SH-SY5Y (cell line): Measurements from ENCODE around the gene EPHB2.

Experiments
- GATA2 ChIP-seq: IDR thresholded peaks from 2 replicates; pipeline ENCODE4 v1.6.1; 2011; ENCODE audit warnings: mild to moderate bottlenecking, low read depth, low read length
- GATA3 ChIP-seq: IDR thresholded peaks from 2 replicates; pipeline ENCODE4 v1.6.1; 2011; ENCODE audit warnings: low read depth, mild to moderate bottlenecking, low read length, moderate library complexity

GRCh38 chr1:22957066-22957465 is 246.4 kb downstream of the EPHB2 start:
- TF ChIP-seq GATA3 (no peak), GATA2 (no peak)
